HG03064 (cell line): ENCODE measurements around the gene GNPDA2.

ENCODE experiments used
- ATAC-seq: cut with Tn5 transposase; IDR thresholded peaks from one replicate; pipeline ENCODE4 v1.9.1; 2021; ENCODE audit warnings: low read depth; ENCODE audit not compliant: unreplicated experiment

The GNPDA2 gene

GRCh38 chr4:44684648-44685047 lies 41.7 kb downstream of the GNPDA2 start:
- no peak for ATAC-seq

- no peak for ATAC-seq
Observed at GRCh38 chr4:44679060-44679459, 47.3 kb downstream of the GNPDA2 start.

GRCh38 chr4:44678094-44679041 lies 48.0 kb downstream of the GNPDA2 start, which contains the start of gene GUF1:
TSS of gene GUF1 (plus strand) at chr4:44678420. CDS start at chr4:44678623, 203 bp downstream.
- ATAC-seq, result peak; percentile 96

- ATAC-seq, result no peak
Observed at GRCh38 chr4:44675366-44675765, 51.0 kb downstream of the GNPDA2 start.

GRCh38 chr4:44674471-44674870 lies 51.9 kb downstream of the GNPDA2 start:
- ATAC-seq, result no peak

GRCh38 chr4:44671636-44672035 lies 54.7 kb downstream of the GNPDA2 start:
- ATAC-seq, result no peak

- no peak for ATAC-seq
Observed at GRCh38 chr4:44670506-44671199, 55.7 kb downstream of the GNPDA2 start.

- no peak for ATAC-seq
Observed at GRCh38 chr4:44668526-44668925, 57.8 kb downstream of the GNPDA2 start.

- ATAC-seq, result no peak
Observed at GRCh38 chr4:44663539-44664263, 62.7 kb downstream of the GNPDA2 start.

GRCh38 chr4:44662623-44663005 lies 63.7 kb downstream of the GNPDA2 start:
- no peak for ATAC-seq

GRCh38 chr4:44661940-44662622 lies 64.3 kb downstream of the GNPDA2 start:
- ATAC-seq, result no peak

- no peak for ATAC-seq
Observed at GRCh38 chr4:44660396-44660795, 66.0 kb downstream of the GNPDA2 start.

GRCh38 chr4:44652002-44652401 lies 74.4 kb downstream of the GNPDA2 start:
- no peak for ATAC-seq
